NT2/D1 (cell line): Measurements from ENCODE around the gene ZFYVE1.

Experiments
- DNase-seq: peaks from one replicate; pipeline ENCODE4 v3.0.0-alpha.2; 2011; ENCODE audit warnings: low read depth, low spot score
- H3K27me3 ChIP-seq: 2 replicates; pipeline ENCODE4 v1.6.0; 2011; ENCODE audit warnings: mild to moderate bottlenecking; ENCODE audit not compliant: insufficient read length, insufficient read depth
- H3K36me3 ChIP-seq: 2 replicates; pipeline ENCODE4 v1.6.1; 2011; ENCODE audit warnings: mild to moderate bottlenecking, low read length, mixed read lengths; ENCODE audit not compliant: insufficient read depth, insufficient read length
- H3K4me1 ChIP-seq: 2 replicates; pipeline ENCODE4 v1.5.1; 2011; ENCODE audit not compliant: insufficient read depth, insufficient read length
- H3K4me3 ChIP-seq: 2 replicates; pipeline ENCODE4 v1.5.1; 2011; ENCODE audit warnings: low read depth; ENCODE audit not compliant: insufficient read length
- H3K9ac ChIP-seq: 2 replicates; pipeline ENCODE4 v1.6.0; 2011; ENCODE audit warnings: low read depth; ENCODE audit not compliant: insufficient read length
- H3K9me3 ChIP-seq: 2 replicates; pipeline ENCODE4 v1.5.1; 2011; ENCODE audit warnings: mild to moderate bottlenecking, low read length; ENCODE audit not compliant: insufficient read depth
- SUZ12 ChIP-seq: IDR thresholded peaks from 2 replicates; pipeline ENCODE4 v1.6.1; 2011; ENCODE audit not compliant: insufficient read length, insufficient read depth; ENCODE audit errors: extremely low read depth
- YY1 ChIP-seq: IDR thresholded peaks from 2 replicates; pipeline ENCODE4 v1.6.1; 2011; ENCODE audit not compliant: insufficient read length, insufficient read depth
- ZNF274 ChIP-seq: IDR thresholded peaks from 2 replicates; pipeline ENCODE4 v1.6.1; 2011; ENCODE audit warnings: mild to moderate bottlenecking, low read depth, low read length

ZFYVE1 gene

GRCh38 chr14:72978856-72979255 lies 48.0 kb downstream of the ZFYVE1 start:
- no peaks in the 10 kb centered on the region for H3K9me3 ChIP-seq
- no peak overlapping the region for H3K9ac ChIP-seq
- H3K4me3 ChIP-seq: no peak overlapping the region
- H3K27me3 ChIP-seq: no peaks in the 10 kb centered on the region
- DNase-seq: no peak
- peaks cover 2% of the 10 kb centered on the region for H3K4me1 ChIP-seq
- H3K36me3 ChIP-seq: peaks cover 32% of the 10 kb centered on the region
- TF ChIP-seq SUZ12 (no peak), YY1 (no peak), ZNF274 (no peak)

DNA sequence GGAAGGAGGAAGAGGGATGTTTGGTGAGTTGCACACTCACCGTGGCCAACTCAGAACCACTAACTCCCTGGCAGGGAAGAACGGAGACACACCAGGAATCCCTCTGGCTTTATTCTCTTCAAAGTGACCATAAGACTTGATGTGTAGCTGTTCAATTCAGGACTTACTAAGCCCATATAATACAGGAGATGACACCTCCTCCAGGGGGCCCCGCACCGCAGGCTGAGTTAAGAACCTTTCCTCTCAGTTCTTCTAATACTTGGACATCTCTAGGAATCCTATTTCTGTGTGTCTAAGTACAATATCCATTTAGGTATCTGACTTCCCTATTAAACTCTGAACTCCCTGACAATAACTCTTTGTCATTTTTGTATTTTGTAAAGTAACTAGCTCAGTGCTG lies 51.1 kb downstream of the ZFYVE1 start:
- Histone ChIP-seq H3K4me3 (no peak overlapping the region), H3K4me1 (peaks cover 2% of the 10 kb centered on the region), H3K36me3 (peaks cover 34% of the 10 kb centered on the region), H3K9ac (no peak overlapping the region), H3K9me3 (no peaks in the 10 kb centered on the region), H3K27me3 (no peaks in the 10 kb centered on the region)
- TF ChIP-seq YY1 (no peak), ZNF274 (no peak), SUZ12 (no peak)
- DNase-seq: no peak

DNA sequence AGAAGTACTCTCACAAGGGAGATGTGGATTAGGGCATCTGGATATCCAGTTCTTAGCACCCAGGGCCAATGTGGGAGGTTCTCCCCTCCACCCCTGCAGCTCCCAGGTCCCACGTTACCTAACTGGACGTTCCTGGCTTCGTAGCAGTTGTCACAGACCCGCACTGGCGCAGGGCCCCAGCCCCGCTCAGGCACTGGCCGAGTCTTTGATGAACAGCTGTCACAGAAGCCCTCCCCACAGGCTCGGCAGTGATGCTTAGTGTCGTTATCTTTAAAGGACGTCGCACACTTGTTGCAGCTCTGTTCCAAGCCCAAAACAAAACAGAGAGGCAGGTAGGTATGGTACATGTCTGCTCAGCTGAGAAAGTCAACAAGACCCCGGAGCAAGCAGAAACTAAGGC lies 52.2 kb downstream of the ZFYVE1 start:
- Histone ChIP-seq H3K4me1 (peaks cover 2% of the 10 kb centered on the region), H3K9ac (no peak overlapping the region), H3K36me3 (peaks cover 41% of the 10 kb centered on the region), H3K9me3 (no peaks in the 10 kb centered on the region), H3K4me3 (no peak overlapping the region), H3K27me3 (no peaks in the 10 kb centered on the region)
- no peak for DNase-seq
- no peak for TF ChIP-seq SUZ12
- no peak for TF ChIP-seq ZNF274
- no peak for TF ChIP-seq YY1

GRCh38 chr14:72970824-72971434 lies 56.0 kb downstream of the ZFYVE1 start:
- no peaks in the 10 kb centered on the region for H3K9me3 ChIP-seq
- no peak for DNase-seq
- peaks cover 40% of the 10 kb centered on the region for H3K36me3 ChIP-seq
- peaks cover 2% of the 10 kb centered on the region for H3K4me1 ChIP-seq
- H3K4me3 ChIP-seq: no peak overlapping the region
- TF ChIP-seq ZNF274 (no peak), YY1 (no peak), SUZ12 (no peak)
- H3K9ac ChIP-seq: no peak overlapping the region
- H3K27me3 ChIP-seq: no peaks in the 10 kb centered on the region

- DNase-seq: no peak
- no peaks in the 10 kb centered on the region for H3K4me1 ChIP-seq
- H3K4me3 ChIP-seq: no peak overlapping the region
- no peak overlapping the region for H3K9ac ChIP-seq
- H3K36me3 ChIP-seq: peaks cover 34% of the 10 kb centered on the region
- TF ChIP-seq SUZ12 (no peak), ZNF274 (no peak), YY1 (no peak)
- H3K27me3 ChIP-seq: no peaks in the 10 kb centered on the region
- no peaks in the 10 kb centered on the region for H3K9me3 ChIP-seq
These were observed 56.8 kb downstream of the ZFYVE1 start for GRCh38 chr14:72970058-72970630.

GRCh38 chr14:72968316-72968715 lies 58.6 kb downstream of the ZFYVE1 start:
- no peak overlapping the region for H3K4me3 ChIP-seq
- no peak overlapping the region for H3K9ac ChIP-seq
- no peak for DNase-seq
- H3K27me3 ChIP-seq: no peaks in the 10 kb centered on the region
- H3K36me3 ChIP-seq: peaks cover 20% of the 10 kb centered on the region
- H3K9me3 ChIP-seq: no peaks in the 10 kb centered on the region
- TF ChIP-seq YY1 (no peak), SUZ12 (no peak), ZNF274 (no peak)
- H3K4me1 ChIP-seq: no peaks in the 10 kb centered on the region

DNA sequence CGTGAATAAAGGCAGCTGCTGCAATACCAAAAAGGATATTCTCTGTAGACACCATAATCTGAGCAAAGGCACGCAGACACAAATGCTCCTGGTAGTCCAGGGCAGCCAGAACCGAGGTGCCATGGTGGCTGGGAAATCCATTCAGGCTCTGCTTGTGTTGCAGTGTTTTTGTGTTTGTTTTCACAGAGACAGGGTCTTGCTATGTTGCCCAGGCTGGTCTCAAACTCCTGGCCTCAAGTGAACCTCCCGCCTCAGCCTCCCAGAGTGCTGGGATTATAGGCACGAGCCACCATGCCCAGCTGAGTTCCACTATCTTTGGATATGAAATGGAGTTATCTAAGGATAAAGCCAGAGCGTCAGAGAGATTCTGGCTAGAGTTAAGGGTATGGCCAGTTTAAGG lies 60.9 kb downstream of the ZFYVE1 start:
- TF ChIP-seq SUZ12: no peak
- no peak for TF ChIP-seq YY1
- no peak overlapping the region for H3K9ac ChIP-seq

DNA sequence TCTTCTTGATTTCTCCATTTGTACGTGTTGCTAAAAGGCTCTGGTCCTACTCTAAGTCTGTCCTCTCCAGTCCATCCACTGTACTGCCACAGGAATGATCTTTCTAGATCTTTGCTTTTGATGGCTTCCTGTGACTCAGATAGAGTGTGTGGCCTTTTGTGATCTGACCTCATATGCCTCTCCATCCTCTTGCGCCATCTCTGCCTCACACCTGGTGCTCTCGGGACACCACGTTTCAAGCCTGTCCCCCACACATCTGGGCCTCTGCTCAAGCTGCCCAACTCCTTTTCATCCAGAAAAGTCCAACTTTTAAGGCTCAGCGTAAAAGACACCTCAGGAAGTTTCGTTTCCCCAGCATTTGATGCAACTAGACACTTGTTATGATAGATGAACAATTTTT lies 61.7 kb downstream of the ZFYVE1 start:
- Histone ChIP-seq H3K27me3 (no peaks in the 10 kb centered on the region), H3K4me3 (no peak overlapping the region), H3K9ac (no peak overlapping the region), H3K4me1 (no peaks in the 10 kb centered on the region), H3K36me3 (peaks cover 23% of the 10 kb centered on the region), H3K9me3 (no peaks in the 10 kb centered on the region)
- TF ChIP-seq SUZ12: no peak
- TF ChIP-seq ZNF274: no peak
- TF ChIP-seq YY1: no peak
- no peak for DNase-seq

More for the DNA sequence above, 60.9 kb downstream of the ZFYVE1 start:
- Histone ChIP-seq H3K36me3 (peaks cover 23% of the 10 kb centered on the region), H3K9me3 (no peaks in the 10 kb centered on the region), H3K27me3 (no peaks in the 10 kb centered on the region), H3K4me1 (no peaks in the 10 kb centered on the region), H3K4me3 (no peak overlapping the region)
- DNase-seq: no peak
